Breast epithelium (tissue), 4 donors: ENCODE results near the gene CSF3. TPM values are rescaled to one million over a fixed set of nuclear protein-coding genes. Genes with fewer than 3 reads are reported as not detected.
A peak's percentile ranks its signal among the peaks of the same experiment; 100 is the strongest.
"Not testable (repeated sequence)": the region's sequence is repeated elsewhere in the genome, so short reads cannot be mapped to it uniquely, and the experiment has no call there.

Experiments
- DNase-seq, 2 donors: peaks; one replicate each; pipeline ENCODE4 v3.0.0-alpha.2; 2019; ENCODE audit warnings: low spot score in 2 of 2
- H3K27ac ChIP-seq, 2 donors: fragments of 200-600 bp; sonication (generic) in 1 of 2; one replicate each; pipeline ENCODE4 v1.5.1; 2016 to 2019; ENCODE audit warnings: mild to moderate bottlenecking in 1 of 2
- H3K27me3 ChIP-seq, 2 donors: fragments of 200-600 bp; sonication (generic) in 1 of 2; one replicate each; pipeline versions ENCODE4 v1.5.1 to v1.6.0; 2017 to 2019; ENCODE audit warnings: control low read depth in 1 of 2, mild to moderate bottlenecking in 1 of 2
- H3K36me3 ChIP-seq: fragments of 200-600 bp; one replicate; pipeline ENCODE4 v1.5.1; 2019
- H3K4me1 ChIP-seq, 2 donors: fragments of 200-600 bp; sonication (generic); one replicate each; pipeline ENCODE4 v1.5.1; 2016 to 2019; ENCODE audit warnings: control low read depth in 1 of 2
- H3K4me3 ChIP-seq, 3 donors: fragments of 200-600 bp; sonication (generic); 1 replicate in 2 of 3; 2 replicates in 1 of 3; pipeline ENCODE4 v1.5.1; 2016 to 2019; ENCODE audit warnings: mild to moderate bottlenecking in 3 of 3, moderate library complexity in 2 of 3
- H3K9me3 ChIP-seq, 2 donors: fragments of 200-600 bp; sonication (generic) in 1 of 2; one replicate each; pipeline ENCODE4 v1.5.1; 2016 to 2019; ENCODE audit warnings: control low read depth in 1 of 2
- POLR2A ChIP-seq: fragments of 450-650 bp; IDR thresholded peaks from one replicate; pipeline ENCODE4 v1.6.1; 2016; ENCODE audit warnings: antibody characterized with exemption, mild to moderate bottlenecking, moderate library complexity
- POLR2AphosphoS5 ChIP-seq, 3 donors: sonication (generic); formaldehyde crosslinking; IDR thresholded peaks; one replicate each; pipeline ENCODE4 v1.6.1; 2017; ENCODE audit warnings: antibody characterized with exemption in 3 of 3
- intact Hi-C: fragments of 100-400 bp; cut with DNase I; formaldehyde crosslinking; loops from one replicate; pipeline ENCODE4 v1.15.1; 2023; ENCODE audit warnings: low total_unique reads
- total RNA-seq, 3 donors: library from RNA; depleted of rRNA; stranded (reverse); fragments of >200 nt; gene quantifications; one replicate each; pipeline ENCODE4 v1.1.0, GENCODE V29; 2016
- TF ChIP-seq, protein P1 (sequence below), 3 donors: fragments of 450-650 bp; IDR thresholded peaks; one replicate each; pipeline ENCODE4 v1.5.1; 2016 to 2017; ENCODE audit warnings: antibody characterized with exemption in 3 of 3, mild to moderate bottlenecking in 3 of 3, moderate library complexity in 3 of 3

The CSF3 gene
- total RNA-seq, 3 donors from 2014 or later: 0.32 to 13.0 TPM; not detected in 1

DNA sequence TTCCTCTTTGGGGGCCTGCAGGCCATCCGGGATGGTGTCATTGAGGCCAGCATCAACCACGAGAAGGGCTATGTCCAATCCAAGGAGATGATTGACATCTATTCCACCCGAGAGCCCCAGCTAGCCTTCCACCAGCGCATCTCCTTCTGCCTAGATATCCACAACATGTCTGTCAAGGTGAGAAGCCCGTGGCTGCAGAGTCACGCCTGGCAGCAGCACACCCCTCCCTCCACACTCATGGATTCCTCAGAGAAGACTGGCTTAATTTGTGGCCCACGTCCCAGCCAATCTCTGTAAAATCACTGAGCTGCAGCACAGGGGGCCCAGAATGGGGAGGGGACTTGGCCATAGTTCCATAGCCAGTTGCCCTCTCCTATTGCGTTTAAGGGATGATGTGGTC, 19.1 kb upstream of the CSF3 start:
- H3K36me3 ChIP-seq: peaks cover 25% of the 10 kb centered on the region
- H3K4me3 ChIP-seq: no peak overlapping the region
- no peaks in the 10 kb centered on the region for H3K9me3 ChIP-seq
- no peaks in the 10 kb centered on the region for H3K27me3 ChIP-seq
- intact Hi-C loops: no loop called here
- peak overlapping the region in 1 of 2 donors; percentile 9 for H3K27ac ChIP-seq
- no peaks in the 10 kb centered on the region for H3K4me1 ChIP-seq
- TF ChIP-seq POLR2A (no peak), POLR2AphosphoS5 (IDR thresholded peaks at IDR 0.05) (no peak)
- TF ChIP-seq, protein P1, sequence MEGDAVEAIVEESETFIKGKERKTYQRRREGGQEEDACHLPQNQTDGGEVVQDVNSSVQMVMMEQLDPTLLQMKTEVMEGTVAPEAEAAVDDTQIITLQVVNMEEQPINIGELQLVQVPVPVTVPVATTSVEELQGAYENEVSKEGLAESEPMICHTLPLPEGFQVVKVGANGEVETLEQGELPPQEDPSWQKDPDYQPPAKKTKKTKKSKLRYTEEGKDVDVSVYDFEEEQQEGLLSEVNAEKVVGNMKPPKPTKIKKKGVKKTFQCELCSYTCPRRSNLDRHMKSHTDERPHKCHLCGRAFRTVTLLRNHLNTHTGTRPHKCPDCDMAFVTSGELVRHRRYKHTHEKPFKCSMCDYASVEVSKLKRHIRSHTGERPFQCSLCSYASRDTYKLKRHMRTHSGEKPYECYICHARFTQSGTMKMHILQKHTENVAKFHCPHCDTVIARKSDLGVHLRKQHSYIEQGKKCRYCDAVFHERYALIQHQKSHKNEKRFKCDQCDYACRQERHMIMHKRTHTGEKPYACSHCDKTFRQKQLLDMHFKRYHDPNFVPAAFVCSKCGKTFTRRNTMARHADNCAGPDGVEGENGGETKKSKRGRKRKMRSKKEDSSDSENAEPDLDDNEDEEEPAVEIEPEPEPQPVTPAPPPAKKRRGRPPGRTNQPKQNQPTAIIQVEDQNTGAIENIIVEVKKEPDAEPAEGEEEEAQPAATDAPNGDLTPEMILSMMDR (IDR thresholded peaks at IDR 0.05): no peak
- no peak for DNase-seq

DNA sequence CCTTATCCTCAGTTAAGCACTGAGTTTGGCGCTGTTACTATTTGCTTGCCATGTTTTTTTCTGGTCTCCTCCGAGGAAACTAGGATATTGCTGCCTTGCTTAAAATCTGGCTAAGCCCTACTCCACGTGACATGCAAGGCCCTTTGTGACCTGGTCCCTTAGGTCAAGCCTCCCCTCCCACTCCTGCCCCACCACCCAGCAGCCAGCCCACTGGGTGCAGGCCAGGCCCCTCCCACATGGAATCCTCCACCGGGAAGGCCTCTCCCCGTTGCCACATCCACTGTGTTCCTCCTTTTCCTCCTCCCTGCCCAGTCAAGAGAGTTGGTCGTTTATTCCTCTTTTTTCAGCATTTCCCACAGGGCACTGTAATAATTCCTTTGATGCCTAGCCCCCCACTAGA, 18.4 kb upstream of the CSF3 start:
- Histone ChIP-seq H3K27me3 (no peaks in the 10 kb centered on the region), H3K4me3 (no peak overlapping the region), H3K4me1 (no peaks in the 10 kb centered on the region), H3K36me3 (peaks cover 25% of the 10 kb centered on the region), H3K9me3 (no peaks in the 10 kb centered on the region), H3K27ac (peak overlapping the region in 1 of 2 donors; percentile 9)
- intact Hi-C loops: no loop called here
- TF ChIP-seq POLR2AphosphoS5 (IDR thresholded peaks at IDR 0.05) (no peak), POLR2A (no peak)
- TF ChIP-seq, protein P1 (IDR thresholded peaks at IDR 0.05): no peak
- no peak for DNase-seq

DNA sequence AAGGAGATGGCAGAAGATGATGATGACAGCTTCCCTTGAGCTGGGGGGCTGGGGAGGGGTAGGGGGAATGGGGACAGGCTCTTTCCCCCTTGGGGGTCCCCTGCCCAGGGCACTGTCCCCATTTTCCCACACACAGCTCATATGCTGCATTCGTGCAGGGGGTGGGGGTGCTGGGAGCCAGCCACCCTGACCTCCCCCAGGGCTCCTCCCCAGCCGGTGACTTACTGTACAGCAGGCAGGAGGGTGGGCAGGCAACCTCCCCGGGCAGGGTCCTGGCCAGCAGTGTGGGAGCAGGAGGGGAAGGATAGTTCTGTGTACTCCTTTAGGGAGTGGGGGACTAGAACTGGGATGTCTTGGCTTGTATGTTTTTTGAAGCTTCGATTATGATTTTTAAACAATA, 17.7 kb upstream of the CSF3 start:
- Histone ChIP-seq H3K9me3 (no peaks in the 10 kb centered on the region), H3K27ac (peak overlapping the region in 1 of 2 donors; percentile 9), H3K27me3 (no peaks in the 10 kb centered on the region), H3K36me3 (peaks cover 21% of the 10 kb centered on the region), H3K4me3 (no peak overlapping the region), H3K4me1 (no peaks in the 10 kb centered on the region)
- intact Hi-C loops: no loop called here
- no peak for DNase-seq
- TF ChIP-seq, protein P1 (IDR thresholded peaks at IDR 0.05): no peak
- TF ChIP-seq POLR2AphosphoS5 (IDR thresholded peaks at IDR 0.05) (no peak), POLR2A (no peak)

DNA sequence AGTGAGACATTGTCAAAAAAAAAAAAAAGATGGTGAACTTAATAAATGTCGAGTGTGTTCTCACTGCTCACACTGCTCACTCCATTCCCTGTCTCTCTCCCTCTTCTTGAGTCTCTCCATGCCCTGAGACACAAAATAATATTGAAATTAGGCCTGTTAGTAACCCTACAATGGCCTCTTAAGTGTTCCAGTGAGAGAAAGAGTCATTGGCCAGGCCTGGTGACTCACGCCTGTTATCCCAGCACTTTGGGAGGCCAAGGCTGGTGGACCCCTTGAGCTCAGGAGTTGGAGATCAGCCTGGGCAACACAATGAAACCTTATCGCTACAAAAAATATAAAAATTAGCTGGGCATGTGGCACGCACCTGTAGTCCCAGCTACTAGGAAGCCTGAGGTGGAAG, 16.2 kb upstream of the CSF3 start:
- no peak for DNase-seq
- H3K9me3 ChIP-seq: no peaks in the 10 kb centered on the region
- H3K4me1 ChIP-seq: no peaks in the 10 kb centered on the region
- no peak overlapping the region for H3K27ac ChIP-seq
- H3K36me3 ChIP-seq: peaks cover 12% of the 10 kb centered on the region
- intact Hi-C loops: no loop called here
- H3K4me3 ChIP-seq: no peak overlapping the region
- H3K27me3 ChIP-seq: no peaks in the 10 kb centered on the region
- TF ChIP-seq POLR2A: no peak
- TF ChIP-seq POLR2AphosphoS5 (IDR thresholded peaks at IDR 0.05): no peak
- TF ChIP-seq, protein P1 (IDR thresholded peaks at IDR 0.05): no peak

DNA sequence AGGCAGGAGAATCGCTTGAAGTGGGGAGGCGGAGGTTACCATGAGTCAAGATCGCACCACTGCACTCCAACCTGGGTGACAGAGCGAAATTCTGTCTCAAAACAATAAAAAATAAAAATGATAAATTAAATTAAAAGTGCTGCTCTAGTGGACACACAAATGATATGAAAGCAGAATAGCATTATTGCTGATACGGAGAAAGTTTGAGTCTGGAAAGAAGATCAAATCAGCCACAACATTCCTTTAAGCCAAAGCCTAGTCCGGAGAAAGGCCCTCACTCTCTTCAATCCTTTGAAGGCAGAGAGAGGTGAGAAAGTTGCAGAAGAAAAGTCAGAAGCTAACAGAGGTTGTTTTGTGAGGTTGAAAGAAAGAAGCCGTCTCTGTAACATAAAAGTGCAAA, 15.1 kb upstream of the CSF3 start:
- TF ChIP-seq POLR2AphosphoS5 (IDR thresholded peaks at IDR 0.05) (no peak), POLR2A (no peak)
- TF ChIP-seq, protein P1 (IDR thresholded peaks at IDR 0.05): no peak
- Histone ChIP-seq H3K4me1 (no peaks in the 10 kb centered on the region), H3K36me3 (peaks cover under 1% of the 10 kb centered on the region), H3K4me3 (no peak overlapping the region), H3K27ac (no peak overlapping the region), H3K9me3 (no peaks in the 10 kb centered on the region), H3K27me3 (no peaks in the 10 kb centered on the region)
- DNase-seq: no peak
- intact Hi-C loops: no loop called here

DNA sequence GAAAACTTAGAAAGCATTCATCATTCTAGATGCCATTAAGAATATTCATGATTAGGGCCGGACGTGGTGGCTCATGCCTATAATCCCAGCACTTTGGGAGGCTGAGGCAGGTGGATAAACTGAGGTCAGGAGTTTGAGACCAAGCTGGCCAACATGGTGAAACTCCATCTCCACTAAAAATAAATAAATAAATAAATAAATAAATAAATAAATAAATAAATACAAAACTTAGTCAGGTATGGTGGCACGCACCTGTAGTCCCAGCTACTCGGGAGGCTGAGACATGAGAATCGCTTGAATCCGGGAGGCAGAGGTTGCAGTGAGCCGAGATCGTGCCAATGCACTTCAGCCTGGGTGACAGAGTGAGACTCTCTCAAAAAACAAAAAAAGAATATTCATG, 13.9 kb upstream of the CSF3 start:
- DNase-seq, H3K27ac ChIP-seq, intact Hi-C loops, H3K4me1 ChIP-seq, H3K36me3 ChIP-seq, H3K9me3 ChIP-seq, H3K27me3 ChIP-seq, H3K4me3 ChIP-seq: not testable (repeated sequence)
